Esophagus (tissue), 2 donors: ENCODE data around the gene ARHGAP6. TPM values are rescaled to one million over a fixed set of nuclear protein-coding genes. Genes with fewer than 3 reads are reported as not detected.

ENCODE experiments used
- H3K27ac ChIP-seq, 2 donors: one replicate each; pipeline ENCODE4 v1.5.1; 2013; ENCODE audit warnings: low read depth in 2 of 2, mild to moderate bottlenecking in 2 of 2, inconsistent platforms in 1 of 2, low read length in 1 of 2, moderate library complexity in 1 of 2
- H3K27me3 ChIP-seq, 2 donors: one replicate each; pipeline ENCODE4 v1.6.1; 2013; ENCODE audit warnings: low read length in 2 of 2, control low read depth in 1 of 2, mild to moderate bottlenecking in 1 of 2; ENCODE audit not compliant: insufficient read depth in 2 of 2, control insufficient read depth in 1 of 2
- H3K36me3 ChIP-seq, 2 donors: one replicate each; pipeline ENCODE4 v1.6.1; 2013; ENCODE audit warnings: low read length in 1 of 2; ENCODE audit not compliant: control insufficient read depth in 2 of 2, insufficient read depth in 2 of 2
- H3K4me1 ChIP-seq, 2 donors: one replicate each; pipeline ENCODE4 v1.6.1; 2013; ENCODE audit warnings: low read length in 1 of 2; ENCODE audit not compliant: control insufficient read depth in 2 of 2, insufficient read depth in 2 of 2
- H3K4me3 ChIP-seq, 2 donors: one replicate each; pipeline ENCODE4 v1.5.1; 2013; ENCODE audit warnings: low read length in 2 of 2, mild to moderate bottlenecking in 2 of 2, low read depth in 1 of 2, moderate library complexity in 1 of 2
- H3K9me3 ChIP-seq, 2 donors: one replicate each; pipeline ENCODE4 v1.6.1; 2013; ENCODE audit warnings: mild to moderate bottlenecking in 2 of 2, low read depth in 1 of 2, low read length in 1 of 2, moderate library complexity in 1 of 2; ENCODE audit not compliant: control insufficient read depth in 2 of 2, insufficient read depth in 1 of 2
- WGBS, 2 donors: extraction: QIAGEN DNeasy Blood & Tissue Kit; methylation state at CpG; one replicate each; pipeline ENCODE4 v1.1.7; 2013; 5-methylcytosine and 5-hydroxymethylcytosine counted together
- polyA plus RNA-seq, 2 donors: library from polyadenylated mRNA; stranded (reverse); fragments of 200-250 nt; gene quantifications; one replicate each; pipeline ENCODE4 v1.2.3, GENCODE V29; 2013
- donor health status: healthy with polysubstance abuse.
- donor health status: Bipolar disorder and iron deficiency.

Gene ARHGAP6
- polyA plus RNA-seq, 2 donors = 0.98 to 1.7 TPM

GRCh38 chrX:11462136-11462535 is 203.6 kb downstream of the ARHGAP6 start:
- Histone ChIP-seq H3K36me3 (no peaks in the 10 kb centered on the region), H3K27me3 (no peaks in the 10 kb centered on the region), H3K4me3 (no peak overlapping the region), H3K4me1 (no peaks in the 10 kb centered on the region), H3K27ac (no peak overlapping the region), H3K9me3 (no peaks in the 10 kb centered on the region)
- 42 to 54% methylated on average over 5 of the region's 5 CpGs for WGBS, 2 donors

GRCh38 chrX:11461201-11462001 is 204.3 kb downstream of the ARHGAP6 start:
- WGBS, 2 donors = 66 to 72% methylated on average over 5 of the region's 5 CpGs
- no peak overlapping the region for H3K27ac ChIP-seq
- H3K9me3 ChIP-seq = no peaks in the 10 kb centered on the region
- H3K4me3 ChIP-seq = no peak overlapping the region
- no peaks in the 10 kb centered on the region for H3K36me3 ChIP-seq
- no peaks in the 10 kb centered on the region for H3K4me1 ChIP-seq
- H3K27me3 ChIP-seq = no peaks in the 10 kb centered on the region

- Histone ChIP-seq H3K4me3 (no peak overlapping the region), H3K4me1 (no peaks in the 10 kb centered on the region), H3K9me3 (no peaks in the 10 kb centered on the region), H3K27ac (no peak overlapping the region), H3K27me3 (no peaks in the 10 kb centered on the region), H3K36me3 (no peaks in the 10 kb centered on the region)
- 64 to 85% methylated on average over 2 of the region's 2 CpGs for whole genome bisulfite sequencing, 2 donors
These were observed 205.4 kb downstream of the ARHGAP6 start for GRCh38 chrX:11460347-11460746.

- Histone ChIP-seq H3K36me3 (no peaks in the 10 kb centered on the region), H3K4me1 (no peaks in the 10 kb centered on the region)
- WGBS, 2 donors = 30 to 60% methylated on average over 3 of the region's 3 CpGs
These were observed 207.6 kb downstream of the ARHGAP6 start for GRCh38 chrX:11458170-11458569.

GRCh38 chrX:11451151-11451550 is 214.6 kb downstream of the ARHGAP6 start:
- H3K36me3 ChIP-seq = no peaks in the 10 kb centered on the region
- no peaks in the 10 kb centered on the region for H3K27me3 ChIP-seq
- no peak overlapping the region for H3K4me3 ChIP-seq
- 64 to 78% methylated on average over 5 of the region's 5 CpGs for whole genome bisulfite sequencing, 2 donors
- no peaks in the 10 kb centered on the region for H3K4me1 ChIP-seq
- no peaks in the 10 kb centered on the region for H3K9me3 ChIP-seq
- H3K27ac ChIP-seq = no peak overlapping the region

More at GRCh38 chrX:11458170-11458569, 207.6 kb downstream of the ARHGAP6 start:
- H3K9me3 ChIP-seq = no peaks in the 10 kb centered on the region
- H3K27ac ChIP-seq = peak overlapping the region in 1 of 2 donors; percentile 13
- no peak overlapping the region for H3K4me3 ChIP-seq
- H3K27me3 ChIP-seq = no peaks in the 10 kb centered on the region

GRCh38 chrX:11450354-11450753 is 215.4 kb downstream of the ARHGAP6 start:
- H3K27ac ChIP-seq = no peak overlapping the region
- no peaks in the 10 kb centered on the region for H3K9me3 ChIP-seq
- WGBS, 2 donors = 52 to 55% methylated on average over 8 of the region's 8 CpGs
- H3K4me1 ChIP-seq = no peaks in the 10 kb centered on the region
- H3K4me3 ChIP-seq = no peak overlapping the region
- H3K27me3 ChIP-seq = no peaks in the 10 kb centered on the region
- H3K36me3 ChIP-seq = no peaks in the 10 kb centered on the region

- Histone ChIP-seq H3K9me3 (no peaks in the 10 kb centered on the region), H3K27me3 (no peaks in the 10 kb centered on the region), H3K36me3 (no peaks in the 10 kb centered on the region), H3K4me3 (no peak overlapping the region), H3K27ac (no peak overlapping the region), H3K4me1 (no peaks in the 10 kb centered on the region)
- WGBS, 2 donors = 50 to 54% methylated on average over 2 of the region's 2 CpGs
These were observed 216.1 kb downstream of the ARHGAP6 start for GRCh38 chrX:11449613-11450012.

- no peaks in the 10 kb centered on the region for H3K27me3 ChIP-seq
- WGBS, 2 donors = 66 to 75% methylated on average over 1 of the region's 1 CpG
- no peak overlapping the region for H3K27ac ChIP-seq
- no peaks in the 10 kb centered on the region for H3K4me1 ChIP-seq
- H3K9me3 ChIP-seq = no peaks in the 10 kb centered on the region
- H3K4me3 ChIP-seq = no peak overlapping the region
- H3K36me3 ChIP-seq = no peaks in the 10 kb centered on the region
These were observed 218.3 kb downstream of the ARHGAP6 start for GRCh38 chrX:11447418-11447817.

- no peak overlapping the region for H3K27ac ChIP-seq
- 66 to 76% methylated on average over 4 of the region's 4 CpGs for WGBS, 2 donors
- H3K27me3 ChIP-seq = no peaks in the 10 kb centered on the region
- no peaks in the 10 kb centered on the region for H3K36me3 ChIP-seq
- H3K4me1 ChIP-seq = no peaks in the 10 kb centered on the region
- no peaks in the 10 kb centered on the region for H3K9me3 ChIP-seq
- no peak overlapping the region for H3K4me3 ChIP-seq
These were observed 218.8 kb downstream of the ARHGAP6 start for GRCh38 chrX:11446949-11447348.

GRCh38 chrX:11446336-11446735 is 219.4 kb downstream of the ARHGAP6 start:
- WGBS, 2 donors = 12 to 25% methylated on average over 2 of the region's 2 CpGs
- Histone ChIP-seq H3K36me3 (no peaks in the 10 kb centered on the region), H3K9me3 (no peaks in the 10 kb centered on the region), H3K27ac (no peak overlapping the region), H3K4me1 (no peaks in the 10 kb centered on the region), H3K27me3 (no peaks in the 10 kb centered on the region), H3K4me3 (no peak overlapping the region)
